Measurements from ENCODE around the gene ZNF770.
"Not testable (repeated sequence)": the region's sequence is repeated elsewhere in the genome, so short reads cannot be mapped to it uniquely, and the experiment has no call there.

Gene ZNF770

GRCh38 chr15:34943711-34944110, 44.4 kb downstream of the ZNF770 start:
- no peak overlapping the region for H3K4me3 Mint-ChIP-seq
- peaks cover 47% of the 10 kb centered on the region for H3K36me3 Mint-ChIP-seq
- H3K27me3 Mint-ChIP-seq = no peaks in the 10 kb centered on the region
- ATAC-seq = no peak
- no peaks in the 10 kb centered on the region for H3K9me3 Mint-ChIP-seq
- H3K27ac Mint-ChIP-seq = no peak overlapping the region
- no peaks in the 10 kb centered on the region for H3K4me1 Mint-ChIP-seq

DNA sequence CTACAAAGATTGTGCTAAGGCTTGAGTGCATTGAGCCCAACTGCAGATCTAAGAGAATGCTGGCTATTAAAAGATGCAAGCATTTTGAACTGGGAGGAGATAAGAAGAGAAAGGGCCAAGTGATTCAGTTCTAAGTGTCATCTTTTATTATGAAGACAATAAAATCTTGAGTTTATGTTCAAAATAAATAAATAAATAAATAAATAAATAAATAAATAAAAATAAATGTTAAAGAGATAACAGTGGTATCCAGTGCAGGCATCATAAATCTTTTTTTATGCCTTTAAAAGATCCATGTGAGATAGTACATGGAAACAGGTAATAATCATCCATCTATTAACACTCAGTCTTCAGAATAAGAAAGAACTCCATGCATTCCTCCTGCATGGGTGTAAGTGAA, 44.8 kb downstream of the ZNF770 start:
- not testable (repeated sequence) for ATAC-seq, H3K4me1 Mint-ChIP-seq, H3K9me3 Mint-ChIP-seq, H3K27ac Mint-ChIP-seq, H3K27me3 Mint-ChIP-seq, H3K4me3 Mint-ChIP-seq
- H3K36me3 Mint-ChIP-seq = peaks cover 44% of the 10 kb centered on the region

- ATAC-seq = no peak
- Mint-ChIP-seq H3K4me1 (no peaks in the 10 kb centered on the region), H3K9me3 (no peaks in the 10 kb centered on the region), H3K27me3 (no peaks in the 10 kb centered on the region), H3K36me3 (peaks cover 46% of the 10 kb centered on the region), H3K27ac (no peak overlapping the region), H3K4me3 (no peak overlapping the region)
These were observed 45.7 kb downstream of the ZNF770 start for GRCh38 chr15:34942363-34942762.

- Mint-ChIP-seq H3K9me3 (no peaks in the 10 kb centered on the region), H3K4me3 (no peak overlapping the region), H3K27me3 (no peaks in the 10 kb centered on the region), H3K4me1 (no peaks in the 10 kb centered on the region), H3K27ac (no peak overlapping the region), H3K36me3 (peaks cover 46% of the 10 kb centered on the region)
- no peak for ATAC-seq
These were observed 46.3 kb downstream of the ZNF770 start for GRCh38 chr15:34941831-34942230.

- Mint-ChIP-seq H3K9me3 (no peaks in the 10 kb centered on the region), H3K27me3 (no peaks in the 10 kb centered on the region), H3K4me3 (no peak overlapping the region), H3K27ac (no peak overlapping the region), H3K36me3 (peaks cover 48% of the 10 kb centered on the region), H3K4me1 (no peaks in the 10 kb centered on the region)
- ATAC-seq = no peak
These were observed 46.8 kb downstream of the ZNF770 start for GRCh38 chr15:34941185-34941698.

DNA sequence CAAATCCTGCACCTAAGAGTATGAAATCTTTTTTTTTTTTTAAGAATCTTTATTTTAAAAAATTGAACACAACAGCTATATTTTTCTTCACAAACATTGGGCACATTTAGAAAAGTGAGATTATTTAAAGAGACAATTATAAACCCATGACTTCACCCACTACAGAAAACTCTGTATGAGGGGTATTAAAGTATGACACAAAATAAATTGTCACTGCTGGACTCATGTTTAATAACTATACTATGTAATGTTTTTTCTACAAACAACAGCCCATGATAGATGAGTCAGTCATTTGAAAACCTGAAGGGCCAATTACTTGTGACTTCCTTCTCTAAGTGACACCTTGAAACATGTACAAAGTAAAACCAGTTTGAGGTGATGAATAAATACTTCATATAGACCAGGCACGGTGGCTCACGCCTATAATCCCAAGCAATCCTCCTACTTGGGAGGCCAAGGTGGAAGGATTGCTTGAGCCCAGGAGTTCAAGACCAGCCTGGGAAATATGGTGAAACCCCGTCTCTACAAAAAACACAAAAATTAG, 54.6 kb downstream of the ZNF770 start:
- H3K27ac Mint-ChIP-seq = no peak overlapping the region
- H3K4me1 Mint-ChIP-seq = no peaks in the 10 kb centered on the region
- H3K9me3 Mint-ChIP-seq = no peaks in the 10 kb centered on the region
- no peaks in the 10 kb centered on the region for H3K27me3 Mint-ChIP-seq
- H3K4me3 Mint-ChIP-seq = no peak overlapping the region
- no peak for ATAC-seq
- peaks cover 47% of the 10 kb centered on the region for H3K36me3 Mint-ChIP-seq

DNA sequence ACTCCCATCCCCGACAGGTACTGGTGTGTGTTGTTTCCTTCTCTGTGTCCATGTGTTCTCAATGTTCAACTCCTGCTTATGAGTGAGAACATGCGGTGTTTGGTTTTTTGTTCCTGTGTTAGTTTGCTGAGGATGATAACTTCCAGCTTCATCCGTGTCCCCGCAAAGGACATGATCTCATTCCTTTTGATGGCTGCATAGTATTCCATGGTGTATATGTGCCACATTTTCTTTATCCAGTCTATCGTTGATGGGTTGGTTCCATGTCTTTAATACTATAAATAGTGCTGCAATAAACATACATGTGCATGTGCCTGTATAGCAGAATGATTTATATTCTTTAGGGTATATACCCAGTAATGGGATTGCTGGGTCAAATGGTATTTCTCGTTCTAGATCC, 59.7 kb downstream of the ZNF770 start:
- H3K4me1 Mint-ChIP-seq, H3K4me3 Mint-ChIP-seq, H3K9me3 Mint-ChIP-seq, ATAC-seq, H3K27ac Mint-ChIP-seq, H3K27me3 Mint-ChIP-seq: not testable (repeated sequence)
- peaks cover 61% of the 10 kb centered on the region for H3K36me3 Mint-ChIP-seq

All from stimulated activated memory B cell treated with anti-CD40 and anti-IgM and Interleukin-4, amounts not matched to agents 10 μg/mL and 1 μg/mL and 100 μg/mL, for 72 hours (primary cell).